ENCODE measurements around the gene IL31.

- TF ChIP-seq CTCF (IDR thresholded peaks at IDR 0.05; ENCODE audit: borderline replicate concordance, extremely low read depth, low read length, poor library complexity, severe bottlenecking) (no peak), EZH2 (IDR thresholded peaks at IDR 0.05; ENCODE audit: borderline replicate concordance, low read depth, low read length, severe bottlenecking) (no peak)
Observed at GRCh38 chr12:122144885-122145284, 29.1 kb downstream of the IL31 start.
